Spinal cord (tissue), 10 donors: ENCODE measurements around the gene LEKR1. TPM values are rescaled to one million over a fixed set of nuclear protein-coding genes. Genes with fewer than 3 reads are reported as not detected.
"Not testable (repeated sequence)": the region's sequence is repeated elsewhere in the genome, so short reads cannot be mapped to it uniquely, and the experiment has no call there.

Source experiments
- DNase-seq, 6 donors: peaks; one replicate each; pipeline versions ENCODE4 v3.0.0 to v3.0.0-alpha.2; 2013 to 2015; ENCODE audit warnings: low spot score in 6 of 6, low read depth in 4 of 6
- H3K27ac ChIP-seq: one replicate; pipeline ENCODE4 v1.5.1; 2013; ENCODE audit warnings: low read depth, low read length, control low read depth
- H3K27me3 ChIP-seq: one replicate; pipeline ENCODE4 v1.6.1; 2013; ENCODE audit warnings: low read length; ENCODE audit not compliant: control insufficient read depth, insufficient read depth
- H3K36me3 ChIP-seq: one replicate; pipeline ENCODE4 v1.6.1; 2013; ENCODE audit warnings: low read length; ENCODE audit not compliant: control insufficient read depth, insufficient read depth
- H3K4me1 ChIP-seq: one replicate; pipeline ENCODE4 v1.6.1; 2013; ENCODE audit warnings: low read length; ENCODE audit not compliant: control insufficient read depth, insufficient read depth
- H3K4me3 ChIP-seq: one replicate; pipeline ENCODE4 v1.5.1; 2013; ENCODE audit warnings: low read depth, low read length, control low read depth
- H3K9me3 ChIP-seq: one replicate; pipeline ENCODE4 v1.6.1; 2013; ENCODE audit warnings: low read length; ENCODE audit not compliant: control insufficient read depth, insufficient read depth
- WGBS: methylation state at CpG from one replicate; pipeline ENCODE4 v1.1.5; 2013; ENCODE audit warnings: missing lambda C conversion rate; ENCODE audit not compliant: insufficient coverage; 5-methylcytosine and 5-hydroxymethylcytosine counted together
- polyA plus RNA-seq, 2 donors: library from polyadenylated mRNA; unstranded; fragments of 120-200 nt; gene quantifications; one replicate each; pipeline ENCODE4 v1.2.1, GENCODE V29; 2013; ENCODE audit not compliant: insufficient read length in 2 of 2
- total RNA-seq, 2 donors: library from RNA; depleted of rRNA in 1 of 2; stranded (reverse); fragments of 120-200 nt in 1 of 2; fragments of >200 nt in 1 of 2; gene quantifications; one replicate each; pipeline versions ENCODE4 v1.2.3 to v1.2.4, GENCODE V29; 2013 to 2014
- donor health status: healthy.

The LEKR1 gene
- total and polyA plus RNA-seq, 4 donors, result 1.7 to 2.4 (median 1.9) TPM

- not testable (repeated sequence) for H3K9me3 ChIP-seq, H3K4me3 ChIP-seq, H3K36me3 ChIP-seq, H3K4me1 ChIP-seq, H3K27ac ChIP-seq, DNase-seq, H3K27me3 ChIP-seq
- no CpG with 5 or more reads among the region's 2 CpGs for WGBS
These were observed 88.1 kb downstream of the LEKR1 start for GRCh38 chr3:156914300-156914699.

DNA sequence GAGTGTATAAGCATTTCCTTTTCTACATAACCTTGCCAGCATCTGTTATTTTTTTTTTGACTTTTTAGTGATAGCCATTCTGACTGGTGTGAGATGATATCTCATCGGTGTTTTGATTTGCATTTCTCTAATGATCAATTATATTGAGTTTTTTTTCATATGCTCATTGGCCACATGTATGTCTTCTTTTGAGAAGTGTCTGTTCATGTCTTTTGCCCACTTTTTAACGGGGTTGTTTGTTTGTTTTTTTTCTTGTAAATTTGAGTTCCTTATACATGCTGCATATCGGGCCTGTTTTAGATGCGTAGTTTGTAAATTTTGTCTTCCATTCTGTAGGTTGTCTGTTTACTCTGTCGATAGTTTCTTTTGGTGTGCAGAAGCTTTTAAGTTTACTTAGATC, 89.2 kb downstream of the LEKR1 start:
- Histone ChIP-seq H3K9me3 (no peaks in the 10 kb centered on the region), H3K27ac (no peak overlapping the region), H3K4me3 (no peak overlapping the region), H3K36me3 (no peaks in the 10 kb centered on the region), H3K27me3 (no peaks in the 10 kb centered on the region), H3K4me1 (no peaks in the 10 kb centered on the region)
- 95% methylated on average over 2 of the region's 5 CpGs for WGBS
- no peak for DNase-seq

DNA sequence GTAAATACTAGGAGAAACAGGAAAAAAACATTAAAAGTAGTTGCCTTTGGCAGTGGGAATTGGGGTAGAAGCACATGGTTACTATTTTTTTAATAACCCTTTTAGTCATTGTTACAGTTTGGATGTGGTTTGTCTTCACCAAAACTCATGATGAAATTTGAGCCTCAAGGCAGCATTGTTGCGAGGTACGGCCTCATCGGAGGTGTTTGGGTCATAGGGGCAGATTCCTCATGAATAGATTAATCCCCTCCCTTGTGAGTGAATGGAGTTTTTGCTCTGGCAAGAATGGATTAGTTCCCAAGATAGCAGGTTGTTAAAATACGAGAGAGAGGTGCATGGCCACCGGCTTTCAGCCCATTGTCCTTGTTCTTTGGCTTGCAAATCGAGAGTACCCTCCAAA, 92.6 kb downstream of the LEKR1 start:
- Histone ChIP-seq H3K36me3 (no peaks in the 10 kb centered on the region), H3K9me3 (no peaks in the 10 kb centered on the region), H3K4me3 (no peak overlapping the region), H3K27me3 (no peaks in the 10 kb centered on the region), H3K4me1 (no peaks in the 10 kb centered on the region), H3K27ac (no peak overlapping the region)
- 77% methylated on average over 3 of the region's 6 CpGs for WGBS
- no peak for DNase-seq

DNA sequence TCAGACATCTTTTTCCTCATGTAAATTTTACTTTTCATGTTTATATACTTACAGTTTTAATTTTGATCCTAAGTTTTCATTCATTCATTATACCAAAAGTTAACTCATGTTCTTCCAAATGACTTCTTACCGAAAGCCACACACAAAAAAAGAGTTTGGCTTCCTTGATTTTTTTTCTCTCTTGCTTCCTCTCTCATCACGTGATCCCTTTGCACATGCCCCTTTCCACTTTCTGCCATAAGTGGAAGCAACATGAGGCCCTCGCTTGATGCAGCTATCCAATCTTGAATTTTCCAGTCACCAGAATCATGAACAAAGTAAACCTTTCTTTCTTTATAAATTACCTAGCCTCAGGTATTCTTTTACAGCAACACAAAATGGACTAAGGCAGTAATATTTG, 93.7 kb downstream of the LEKR1 start:
- H3K9me3 ChIP-seq, result no peaks in the 10 kb centered on the region
- 91% methylated on average over 3 of the region's 3 CpGs for WGBS
- H3K27ac ChIP-seq, result no peak overlapping the region
- H3K4me1 ChIP-seq, result no peaks in the 10 kb centered on the region
- no peaks in the 10 kb centered on the region for H3K36me3 ChIP-seq
- no peak overlapping the region for H3K4me3 ChIP-seq
- DNase-seq, result no peak
- no peaks in the 10 kb centered on the region for H3K27me3 ChIP-seq

DNA sequence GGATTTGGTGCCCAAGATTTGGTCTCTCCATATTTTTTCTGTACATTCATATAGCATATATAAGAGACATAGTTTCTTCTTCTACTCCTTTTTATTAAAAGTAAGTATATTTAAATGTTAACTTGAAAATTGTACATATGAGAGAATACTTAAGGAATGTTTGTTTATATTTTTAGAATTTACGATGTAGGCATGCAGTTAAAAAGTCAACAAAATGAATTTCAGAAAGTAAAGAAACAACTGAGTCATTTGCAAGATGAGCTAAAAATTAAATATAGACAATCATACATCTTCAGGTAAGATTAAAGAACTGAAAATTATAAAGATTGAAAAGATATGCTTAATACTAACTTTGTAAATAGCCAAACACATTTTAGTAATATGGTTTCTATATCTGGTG, 94.2 kb downstream of the LEKR1 start:
- Histone ChIP-seq H3K4me3 (no peak overlapping the region), H3K27ac (no peak overlapping the region), H3K4me1 (no peaks in the 10 kb centered on the region), H3K36me3 (no peaks in the 10 kb centered on the region), H3K9me3 (no peaks in the 10 kb centered on the region), H3K27me3 (no peaks in the 10 kb centered on the region)
- DNase-seq, result no peak
- WGBS, result no CpG with 5 or more reads among the region's 1 CpG

GRCh38 chr3:156923349-156923748, 97.2 kb downstream of the LEKR1 start:
- Histone ChIP-seq H3K27me3 (no peaks in the 10 kb centered on the region), H3K27ac (no peak overlapping the region), H3K36me3 (no peaks in the 10 kb centered on the region), H3K9me3 (no peaks in the 10 kb centered on the region), H3K4me1 (no peaks in the 10 kb centered on the region), H3K4me3 (no peak overlapping the region)
- no peak for DNase-seq
- no CpG with 5 or more reads among the region's 1 CpG for WGBS

GRCh38 chr3:156938724-156939123, 112.6 kb downstream of the LEKR1 start:
- no peaks in the 10 kb centered on the region for H3K9me3 ChIP-seq
- no peak overlapping the region for H3K4me3 ChIP-seq
- no peak for DNase-seq
- H3K36me3 ChIP-seq, result no peaks in the 10 kb centered on the region
- H3K27ac ChIP-seq, result no peak overlapping the region
- no peaks in the 10 kb centered on the region for H3K27me3 ChIP-seq
- no CpG with 5 or more reads among the region's 2 CpGs for WGBS
- no peaks in the 10 kb centered on the region for H3K4me1 ChIP-seq

- no CpG with 5 or more reads among the region's 1 CpG for WGBS
- Histone ChIP-seq H3K9me3 (no peaks in the 10 kb centered on the region), H3K36me3 (no peaks in the 10 kb centered on the region), H3K4me3 (no peak overlapping the region), H3K27ac (no peak overlapping the region), H3K27me3 (no peaks in the 10 kb centered on the region), H3K4me1 (no peaks in the 10 kb centered on the region)
- no peak for DNase-seq
These were observed 113.2 kb downstream of the LEKR1 start for GRCh38 chr3:156939315-156939714.

DNA sequence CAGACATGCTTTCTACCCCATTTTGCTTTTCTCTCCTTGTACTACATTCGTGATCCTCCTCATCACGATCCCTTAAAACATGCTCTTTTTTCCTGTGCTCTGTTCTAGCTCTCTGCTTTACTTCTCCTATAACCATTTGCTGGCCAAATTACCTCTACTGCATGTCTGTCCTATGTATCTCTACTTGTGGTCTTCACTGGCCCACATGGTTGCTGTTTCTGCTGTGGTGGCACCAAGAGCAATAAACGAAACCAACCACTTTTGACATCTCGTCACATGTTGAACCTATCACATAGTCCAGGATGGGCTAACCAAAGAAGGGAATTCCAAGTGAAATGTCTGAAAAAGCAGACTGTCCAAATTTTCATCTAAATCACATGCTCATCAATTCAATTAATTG, 115.2 kb downstream of the LEKR1 start:
- Histone ChIP-seq H3K4me3 (no peak overlapping the region), H3K4me1 (no peaks in the 10 kb centered on the region), H3K36me3 (no peaks in the 10 kb centered on the region), H3K27ac (no peak overlapping the region), H3K9me3 (no peaks in the 10 kb centered on the region), H3K27me3 (no peaks in the 10 kb centered on the region)
- 100% methylated on average over 4 of the region's 4 CpGs for WGBS
- no peak for DNase-seq

DNA sequence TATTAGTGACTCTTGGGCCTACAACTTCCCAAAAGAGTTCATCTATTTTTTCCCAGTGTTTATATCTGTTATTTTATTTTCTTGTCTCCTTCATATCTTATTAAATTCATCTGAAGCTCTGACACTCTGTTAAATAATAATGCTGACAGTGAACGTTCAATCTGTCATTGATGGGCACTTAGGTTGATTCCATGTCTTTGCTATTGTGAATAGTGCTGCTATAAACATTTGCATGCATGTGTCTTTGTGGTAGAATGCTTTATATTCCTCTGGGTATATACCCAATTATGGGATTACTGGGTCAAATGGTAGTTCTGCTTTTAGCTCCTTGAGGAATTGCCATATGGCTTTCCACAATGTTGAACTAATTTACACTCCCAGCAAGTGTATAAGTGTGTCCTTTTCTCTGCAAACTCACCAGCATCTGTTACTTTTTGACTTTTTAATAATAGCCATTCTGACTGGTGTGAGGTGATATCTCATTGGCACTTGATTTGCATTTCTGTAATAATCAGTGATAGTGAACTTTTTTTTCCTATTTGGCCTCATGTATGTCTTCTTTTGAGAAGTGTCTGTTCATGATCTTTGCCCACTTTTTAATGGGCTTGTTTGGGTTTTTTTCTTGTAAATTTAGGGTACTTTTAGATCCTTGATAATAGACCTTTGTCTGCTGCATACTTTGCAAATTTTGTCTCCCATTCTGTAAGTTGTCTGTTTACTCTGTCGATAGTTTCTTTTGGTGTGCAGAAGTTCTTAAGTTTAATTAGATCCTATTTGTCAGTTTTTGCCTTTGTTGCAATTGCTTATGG, 122.5 kb downstream of the LEKR1 start:
- DNase-seq, result no peak
- H3K27ac ChIP-seq, result no peak overlapping the region
- H3K4me3 ChIP-seq, result no peak overlapping the region
- peaks cover 1% of the 10 kb centered on the region for H3K9me3 ChIP-seq
- no peaks in the 10 kb centered on the region for H3K36me3 ChIP-seq
- WGBS, result 60% methylated on average over 1 of the region's 2 CpGs
- no peaks in the 10 kb centered on the region for H3K27me3 ChIP-seq
- no peaks in the 10 kb centered on the region for H3K4me1 ChIP-seq
